ENCODE measurements around the gene NPR3.

The NPR3 gene

DNA sequence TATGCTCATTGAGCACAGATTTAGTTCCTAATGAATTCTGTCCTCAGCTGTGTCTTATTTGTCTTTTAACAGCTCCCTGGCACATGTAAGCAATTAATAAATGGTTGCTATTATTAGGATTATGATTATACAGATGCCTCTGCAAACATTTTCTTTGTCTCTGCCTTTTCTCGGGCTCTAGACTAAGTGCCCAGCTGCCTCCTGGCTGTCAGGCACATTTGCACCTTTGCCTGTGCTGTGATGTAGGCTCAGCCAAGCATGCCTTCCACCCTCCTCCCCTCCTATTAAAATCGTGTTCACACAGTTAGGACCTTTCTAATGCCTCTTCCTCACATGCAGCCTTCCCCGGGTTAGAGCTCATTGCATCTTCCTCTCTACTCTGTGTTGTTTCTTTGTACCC lies 25.7 kb downstream of the NPR3 start:
- TF ChIP-seq CREB1 (IDR thresholded peaks at IDR 0.05; ENCODE audit: low read depth), result no peak
- no peak for TF ChIP-seq EGR1 (IDR thresholded peaks at IDR 0.05)
- no peak for TF ChIP-seq ZBTB7A (IDR thresholded peaks at IDR 0.05; ENCODE audit: low read depth)
- no peak for TF ChIP-seq TEAD4 (IDR thresholded peaks at IDR 0.05)
- no peak for TF ChIP-seq YY1 (IDR thresholded peaks at IDR 0.05; ENCODE audit: low read depth)
- TF ChIP-seq, protein P1, sequence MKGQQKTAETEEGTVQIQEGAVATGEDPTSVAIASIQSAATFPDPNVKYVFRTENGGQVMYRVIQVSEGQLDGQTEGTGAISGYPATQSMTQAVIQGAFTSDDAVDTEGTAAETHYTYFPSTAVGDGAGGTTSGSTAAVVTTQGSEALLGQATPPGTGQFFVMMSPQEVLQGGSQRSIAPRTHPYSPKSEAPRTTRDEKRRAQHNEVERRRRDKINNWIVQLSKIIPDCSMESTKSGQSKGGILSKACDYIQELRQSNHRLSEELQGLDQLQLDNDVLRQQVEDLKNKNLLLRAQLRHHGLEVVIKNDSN (IDR thresholded peaks at IDR 0.05), result no peak
- TF ChIP-seq FOXM1 (IDR thresholded peaks at IDR 0.05; ENCODE audit: borderline replicate concordance, low read depth), result no peak
- TF ChIP-seq, protein P2, sequence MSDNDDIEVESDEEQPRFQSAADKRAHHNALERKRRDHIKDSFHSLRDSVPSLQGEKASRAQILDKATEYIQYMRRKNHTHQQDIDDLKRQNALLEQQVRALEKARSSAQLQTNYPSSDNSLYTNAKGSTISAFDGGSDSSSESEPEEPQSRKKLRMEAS (IDR thresholded peaks at IDR 0.05), result no peak
- no peak for TF ChIP-seq NFIC (IDR thresholded peaks at IDR 0.05)
- TF ChIP-seq EP300 (IDR thresholded peaks at IDR 0.05; ENCODE audit: borderline replicate concordance), result no peak
- no peak for TF ChIP-seq RAD21 (IDR thresholded peaks at IDR 0.05; ENCODE audit: low read depth)
- no peak for TF ChIP-seq TCF12 (IDR thresholded peaks at IDR 0.05; ENCODE audit: low read depth)
- TF ChIP-seq, protein P3, sequence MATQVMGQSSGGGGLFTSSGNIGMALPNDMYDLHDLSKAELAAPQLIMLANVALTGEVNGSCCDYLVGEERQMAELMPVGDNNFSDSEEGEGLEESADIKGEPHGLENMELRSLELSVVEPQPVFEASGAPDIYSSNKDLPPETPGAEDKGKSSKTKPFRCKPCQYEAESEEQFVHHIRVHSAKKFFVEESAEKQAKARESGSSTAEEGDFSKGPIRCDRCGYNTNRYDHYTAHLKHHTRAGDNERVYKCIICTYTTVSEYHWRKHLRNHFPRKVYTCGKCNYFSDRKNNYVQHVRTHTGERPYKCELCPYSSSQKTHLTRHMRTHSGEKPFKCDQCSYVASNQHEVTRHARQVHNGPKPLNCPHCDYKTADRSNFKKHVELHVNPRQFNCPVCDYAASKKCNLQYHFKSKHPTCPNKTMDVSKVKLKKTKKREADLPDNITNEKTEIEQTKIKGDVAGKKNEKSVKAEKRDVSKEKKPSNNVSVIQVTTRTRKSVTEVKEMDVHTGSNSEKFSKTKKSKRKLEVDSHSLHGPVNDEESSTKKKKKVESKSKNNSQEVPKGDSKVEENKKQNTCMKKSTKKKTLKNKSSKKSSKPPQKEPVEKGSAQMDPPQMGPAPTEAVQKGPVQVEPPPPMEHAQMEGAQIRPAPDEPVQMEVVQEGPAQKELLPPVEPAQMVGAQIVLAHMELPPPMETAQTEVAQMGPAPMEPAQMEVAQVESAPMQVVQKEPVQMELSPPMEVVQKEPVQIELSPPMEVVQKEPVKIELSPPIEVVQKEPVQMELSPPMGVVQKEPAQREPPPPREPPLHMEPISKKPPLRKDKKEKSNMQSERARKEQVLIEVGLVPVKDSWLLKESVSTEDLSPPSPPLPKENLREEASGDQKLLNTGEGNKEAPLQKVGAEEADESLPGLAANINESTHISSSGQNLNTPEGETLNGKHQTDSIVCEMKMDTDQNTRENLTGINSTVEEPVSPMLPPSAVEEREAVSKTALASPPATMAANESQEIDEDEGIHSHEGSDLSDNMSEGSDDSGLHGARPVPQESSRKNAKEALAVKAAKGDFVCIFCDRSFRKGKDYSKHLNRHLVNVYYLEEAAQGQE (IDR thresholded peaks at IDR 0.05; ENCODE audit: low read depth), result no peak
- no peak for TF ChIP-seq CEBPB (IDR thresholded peaks at IDR 0.05)

DNA sequence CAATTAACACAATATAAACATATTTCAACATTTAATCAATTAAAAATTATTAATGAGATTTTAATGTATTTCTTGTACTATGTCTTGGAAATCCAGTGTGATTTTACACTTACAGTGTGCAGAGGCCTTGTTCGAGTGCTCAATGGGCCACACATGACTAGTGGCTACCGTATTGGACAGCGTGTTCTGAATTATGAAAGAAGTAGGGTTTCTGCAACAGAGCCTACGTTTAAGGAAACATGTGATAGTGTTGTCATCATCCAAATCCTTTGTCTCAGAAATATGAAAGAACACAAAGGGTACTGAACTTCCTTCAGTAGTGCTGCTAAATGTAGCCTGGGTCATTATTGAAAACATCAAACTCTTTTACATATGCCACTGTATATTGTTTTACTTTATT lies 29.5 kb downstream of the NPR3 start:
- TF ChIP-seq TAF1 (IDR thresholded peaks at IDR 0.05; ENCODE audit: low read depth) (no peak), ZBTB7A (IDR thresholded peaks at IDR 0.05; ENCODE audit: low read depth) (no peak), EP300 (IDR thresholded peaks at IDR 0.05; ENCODE audit: borderline replicate concordance) (no peak), NFIC (IDR thresholded peaks at IDR 0.05) (no peak), TEAD4 (IDR thresholded peaks at IDR 0.05) (no peak)
- TF ChIP-seq, protein P2 (IDR thresholded peaks at IDR 0.05), result no peak

DNA sequence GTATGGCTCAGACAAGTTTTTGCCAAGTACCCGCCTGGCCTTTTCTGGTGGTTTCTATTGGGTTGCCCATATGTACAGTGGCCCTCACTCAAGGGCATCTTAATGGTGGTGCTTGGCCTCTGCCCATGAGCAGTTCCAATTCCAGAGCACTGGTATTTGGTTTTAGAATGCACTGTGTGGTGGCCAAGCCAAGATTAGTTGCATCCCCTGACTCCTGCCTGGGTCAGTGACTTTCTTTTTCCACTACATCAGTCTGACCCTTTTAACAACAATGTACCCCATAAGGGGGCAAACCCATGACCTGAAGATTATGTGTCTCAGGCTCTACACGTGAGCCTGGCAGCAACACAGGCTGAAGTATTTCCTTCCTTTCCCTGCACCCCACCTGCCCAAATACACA lies 34.2 kb downstream of the NPR3 start:
- TF ChIP-seq FOXM1 (IDR thresholded peaks at IDR 0.05; ENCODE audit: borderline replicate concordance, low read depth) (no peak), TCF12 (IDR thresholded peaks at IDR 0.05; ENCODE audit: low read depth) (no peak), EGR1 (IDR thresholded peaks at IDR 0.05) (no peak), YY1 (IDR thresholded peaks at IDR 0.05; ENCODE audit: low read depth) (no peak), TEAD4 (IDR thresholded peaks at IDR 0.05) (no peak), TAF1 (IDR thresholded peaks at IDR 0.05; ENCODE audit: low read depth) (no peak), RAD21 (IDR thresholded peaks at IDR 0.05; ENCODE audit: low read depth) (no peak)
- TF ChIP-seq, protein P1 (IDR thresholded peaks at IDR 0.05), result no peak
- TF ChIP-seq, protein P3 (IDR thresholded peaks at IDR 0.05; ENCODE audit: low read depth), result no peak
- TF ChIP-seq, protein P2 (IDR thresholded peaks at IDR 0.05), result no peak

DNA sequence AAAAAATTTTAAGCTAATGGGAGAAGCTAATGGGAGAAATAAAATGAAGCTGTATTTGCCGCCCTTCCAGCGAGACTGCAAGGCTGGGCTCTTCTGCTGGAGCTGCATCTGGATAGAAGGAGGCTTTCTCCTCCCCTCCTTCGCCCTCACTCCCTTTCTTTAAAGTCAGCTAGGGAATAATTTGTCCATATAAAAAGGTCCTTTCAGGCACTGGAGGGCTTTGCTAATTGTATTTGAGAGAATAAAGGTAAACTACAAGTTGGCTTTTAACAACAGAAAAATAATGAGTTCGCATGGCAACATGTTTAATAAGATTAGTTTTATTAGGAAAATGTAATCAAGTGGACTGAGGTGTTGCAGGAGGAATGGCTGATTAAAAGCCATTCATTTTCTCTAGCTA lies 41.3 kb downstream of the NPR3 start:
- TF ChIP-seq RAD21 (IDR thresholded peaks at IDR 0.05; ENCODE audit: low read depth) (no peak), FOXM1 (IDR thresholded peaks at IDR 0.05; ENCODE audit: borderline replicate concordance, low read depth) (no peak), CEBPB (IDR thresholded peaks at IDR 0.05) (no peak), EGR1 (IDR thresholded peaks at IDR 0.05) (no peak), TCF12 (IDR thresholded peaks at IDR 0.05; ENCODE audit: low read depth) (no peak), TAF1 (IDR thresholded peaks at IDR 0.05; ENCODE audit: low read depth) (no peak), ZBTB7A (IDR thresholded peaks at IDR 0.05; ENCODE audit: low read depth) (no peak), NFIC (IDR thresholded peaks at IDR 0.05) (no peak), YY1 (IDR thresholded peaks at IDR 0.05; ENCODE audit: low read depth) (no peak)
- TF ChIP-seq, protein P3 (IDR thresholded peaks at IDR 0.05; ENCODE audit: low read depth), result no peak
- TF ChIP-seq, protein P2 (IDR thresholded peaks at IDR 0.05), result no peak
- TF ChIP-seq, protein P1 (IDR thresholded peaks at IDR 0.05), result no peak

Data from Ishikawa (cell line).